ENCODE results near the gene DENND4A.
"Not testable (repeated sequence)": the region's sequence is repeated elsewhere in the genome, so short reads cannot be mapped to it uniquely, and the experiment has no call there.

The DENND4A gene

GRCh38 chr15:65619626-65620290 lies 172.3 kb downstream of the DENND4A start:
- no peak for DNase-seq (ENCODE audit: low spot score)
- TF ChIP-seq CTCF (IDR thresholded peaks at IDR 0.05; ENCODE audit: extremely low read depth, missing control alignments): no peak

DNA sequence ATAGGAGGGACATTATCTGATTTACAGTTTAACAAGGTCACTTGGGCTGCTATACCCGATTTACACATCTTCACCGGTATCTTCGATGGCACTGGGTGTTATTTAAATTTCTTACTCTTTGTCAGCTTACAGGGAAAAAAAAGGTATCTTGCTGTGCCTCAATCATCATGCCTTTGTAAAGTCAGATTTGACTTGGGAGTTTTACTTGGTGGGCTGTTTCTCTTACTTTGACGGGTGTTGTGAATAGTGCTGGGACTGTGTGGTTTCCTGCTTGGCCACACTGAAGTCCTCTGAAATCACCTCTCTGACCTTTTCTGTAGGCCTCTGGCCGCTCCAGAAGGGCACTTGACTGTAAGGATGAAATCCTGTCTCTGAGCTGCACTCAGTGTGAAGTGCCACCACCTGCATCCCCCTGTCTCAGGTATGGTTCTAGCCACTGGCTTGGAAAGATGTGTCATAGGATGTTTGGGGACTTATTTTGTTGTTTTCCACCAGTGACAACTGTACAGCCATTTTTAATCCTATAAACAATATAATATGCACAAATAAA lies 173.5 kb downstream of the DENND4A start:
- DNase-seq (ENCODE audit: low spot score): no peak
- TF ChIP-seq CTCF (IDR thresholded peaks at IDR 0.05; ENCODE audit: extremely low read depth, missing control alignments): no peak

DNA sequence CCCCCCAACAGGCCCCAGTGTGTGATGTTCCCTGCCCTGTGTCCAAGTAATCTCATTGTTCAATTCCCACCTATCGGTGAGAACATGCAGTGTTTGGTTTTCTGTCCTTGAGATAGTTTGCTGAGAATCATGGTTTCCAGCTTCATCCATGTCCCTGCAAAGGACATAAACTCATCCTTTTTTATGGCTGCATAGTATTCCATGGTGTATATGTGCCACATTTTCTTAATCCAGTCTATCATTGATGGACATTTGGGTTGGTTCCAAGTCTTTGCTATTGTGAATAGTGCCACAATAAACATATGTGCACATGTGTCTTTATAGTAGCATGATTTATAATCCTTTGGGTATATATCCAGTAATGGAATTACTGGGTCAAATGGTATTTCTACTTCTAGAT lies 176.2 kb downstream of the DENND4A start:
- DNase-seq (ENCODE audit: low spot score): not testable (repeated sequence)

DNA sequence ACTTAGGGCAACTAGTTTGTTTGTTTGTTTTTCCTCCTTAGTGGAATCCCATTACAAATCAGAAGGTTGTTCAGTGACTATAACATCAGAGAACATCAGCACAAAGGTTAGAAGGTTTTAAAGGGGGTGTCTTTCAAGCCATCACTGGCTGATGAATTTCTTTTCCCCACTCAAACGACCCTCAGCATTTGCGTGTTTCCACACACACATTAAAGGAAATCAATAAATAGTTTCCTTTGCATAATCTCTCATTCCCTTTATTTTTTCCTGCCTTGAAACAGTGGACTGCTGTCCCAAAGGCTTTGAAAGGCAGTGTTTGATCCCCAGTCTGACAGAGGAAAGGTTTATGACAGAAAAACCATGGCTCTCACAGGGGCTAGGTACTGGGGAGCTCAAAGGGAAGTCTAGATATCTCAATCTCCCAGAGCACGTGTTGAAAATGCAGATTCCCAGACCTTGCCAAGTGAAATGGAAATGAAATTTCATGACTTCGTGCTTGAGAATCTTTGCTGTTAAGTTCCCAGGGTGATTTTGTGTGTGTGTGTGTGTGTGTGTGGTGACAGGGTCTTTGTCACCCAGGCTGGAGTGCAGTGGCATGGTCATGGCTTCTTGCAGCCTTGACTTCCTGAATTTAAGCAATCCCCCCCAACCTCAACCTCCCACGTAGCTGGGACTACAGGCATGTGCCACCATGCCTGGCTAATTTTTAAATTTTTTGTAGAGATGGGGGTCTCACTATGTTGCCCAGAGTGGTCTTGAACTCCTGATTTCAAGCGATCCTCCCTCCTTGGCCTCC lies 178.9 kb downstream of the DENND4A start:
- DNase-seq (ENCODE audit: low spot score): no peak
- no peak for TF ChIP-seq CTCF (IDR thresholded peaks at IDR 0.05; ENCODE audit: extremely low read depth, missing control alignments)

DNA sequence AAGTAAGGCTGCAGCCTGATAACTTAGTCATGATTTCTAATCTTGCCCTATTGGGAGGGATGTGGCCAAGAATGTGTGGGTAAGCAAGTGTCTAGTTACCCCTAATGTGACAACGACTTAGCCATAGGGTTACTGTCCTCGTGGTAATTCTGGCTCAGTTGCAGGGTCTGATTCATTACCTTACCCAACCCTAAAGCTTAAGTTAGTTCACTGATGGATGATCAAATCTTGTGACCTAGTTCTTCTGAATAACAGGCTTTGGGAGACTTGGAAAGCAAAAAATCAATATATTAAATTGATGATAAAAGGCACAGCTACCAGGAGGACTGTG lies 179.5 kb downstream of the DENND4A start:
- TF ChIP-seq CTCF (IDR thresholded peaks at IDR 0.05; ENCODE audit: extremely low read depth, missing control alignments): no peak

DNA sequence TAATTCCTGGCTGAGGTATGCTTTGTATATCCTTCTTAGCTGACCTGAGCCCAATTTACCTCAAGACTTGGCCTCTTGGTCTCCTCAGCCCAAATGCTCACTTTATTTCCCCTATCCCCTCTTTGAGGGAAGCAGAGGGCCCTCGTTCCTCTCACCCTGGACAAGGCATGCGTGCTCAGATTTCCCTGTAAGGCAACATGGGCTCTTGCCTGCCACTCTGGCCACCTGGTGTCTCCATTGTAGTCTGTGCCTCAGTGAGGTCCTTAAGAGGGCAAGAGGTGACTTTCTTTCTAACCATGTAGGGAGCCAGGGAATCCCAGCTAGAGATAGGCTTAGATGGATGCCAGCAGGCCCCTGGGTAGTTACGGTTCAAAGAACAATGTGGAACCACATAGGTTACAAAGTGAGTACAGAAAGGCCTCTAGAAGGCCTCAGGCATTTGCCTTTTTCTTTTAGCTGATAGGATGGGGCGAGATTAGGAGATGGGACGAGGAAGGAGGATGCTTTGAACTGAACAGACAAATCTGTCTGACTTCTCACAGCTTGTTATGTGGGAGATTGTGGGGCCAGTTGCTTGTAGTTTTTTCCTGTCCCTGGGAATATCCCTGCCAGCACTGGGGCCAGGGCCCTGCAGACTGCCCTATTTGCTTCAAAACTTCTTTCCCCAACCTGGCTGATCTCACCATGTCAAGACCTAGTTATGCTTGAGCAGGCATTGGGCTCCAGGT lies 180.0 kb downstream of the DENND4A start:
- TF ChIP-seq CTCF (IDR thresholded peaks at IDR 0.05; ENCODE audit: extremely low read depth, missing control alignments): no peak

More for the DNA sequence above, 179.5 kb downstream of the DENND4A start:
- no peak for DNase-seq (ENCODE audit: low spot score)

DNA sequence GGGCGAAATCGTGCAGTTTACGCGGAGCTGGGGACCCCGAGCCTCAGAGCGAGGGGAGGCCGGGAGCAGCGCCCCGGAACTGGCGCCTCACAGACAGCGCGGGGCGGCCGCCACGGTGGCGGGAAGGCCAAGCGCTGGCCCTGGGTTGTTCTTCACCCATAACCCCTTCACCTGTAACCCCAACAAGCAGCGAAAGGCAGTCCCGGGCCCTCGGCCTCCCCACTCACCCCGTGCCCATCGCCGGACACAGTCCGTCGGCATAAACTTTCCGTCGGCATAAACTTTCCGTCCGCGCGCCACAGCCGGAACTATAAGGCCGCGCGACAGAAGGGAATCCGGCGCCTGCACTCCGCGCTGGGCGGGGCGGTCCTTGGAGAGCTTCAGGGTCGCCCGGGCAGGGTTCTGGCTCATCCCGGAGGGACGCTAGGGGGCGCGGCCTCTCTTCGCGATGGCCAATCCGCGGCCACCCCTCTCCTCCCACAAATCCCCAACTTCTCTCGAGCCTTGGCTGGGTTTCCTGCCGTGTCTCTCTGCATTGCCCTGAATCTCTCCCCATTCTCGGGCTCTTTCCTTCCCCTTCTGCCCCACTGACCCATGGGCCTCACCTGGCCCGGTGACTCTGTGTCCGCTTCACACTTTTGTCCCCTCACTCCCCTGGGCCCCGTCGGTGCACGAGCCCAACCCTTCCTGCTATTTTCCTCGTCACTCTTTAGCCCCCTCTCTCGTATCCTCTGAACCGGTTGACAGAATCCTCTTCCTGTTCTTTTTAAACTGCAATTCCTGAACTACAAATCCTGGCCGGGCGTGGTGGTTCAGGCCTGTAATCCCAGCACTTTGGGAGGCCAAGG lies 181.0 kb downstream of the DENND4A start, which contains the start of gene INTS14:
Gene INTS14 (minus strand): TSS at position 261 of the 848 bp plus-strand sequence. CDS start 3,751 bp downstream, outside the sequence.
- peak; percentile 95 for DNase-seq (ENCODE audit: low spot score)

More for the DNA sequence above, 180.0 kb downstream of the DENND4A start:
- peak; percentile 14 for DNase-seq (ENCODE audit: low spot score)

More for the DNA sequence above, 181.0 kb downstream of the DENND4A start, which contains the start of gene INTS14:
- peak; percentile 81 for TF ChIP-seq CTCF (IDR thresholded peaks at IDR 0.05; ENCODE audit: extremely low read depth, missing control alignments)
